NCI-H2029 treated with DMSO at 0.1 percent for 48 hours (cell line): ENCODE measurements around the gene PURB.
"Not testable (repeated sequence)": the region's sequence is repeated elsewhere in the genome, so short reads cannot be mapped to it uniquely, and the experiment has no call there.

Source experiments
- DNase-seq: peaks from one replicate; lab custom pipeline; 2025; lab: John Stamatoyannopoulos, UW

The PURB gene

DNA sequence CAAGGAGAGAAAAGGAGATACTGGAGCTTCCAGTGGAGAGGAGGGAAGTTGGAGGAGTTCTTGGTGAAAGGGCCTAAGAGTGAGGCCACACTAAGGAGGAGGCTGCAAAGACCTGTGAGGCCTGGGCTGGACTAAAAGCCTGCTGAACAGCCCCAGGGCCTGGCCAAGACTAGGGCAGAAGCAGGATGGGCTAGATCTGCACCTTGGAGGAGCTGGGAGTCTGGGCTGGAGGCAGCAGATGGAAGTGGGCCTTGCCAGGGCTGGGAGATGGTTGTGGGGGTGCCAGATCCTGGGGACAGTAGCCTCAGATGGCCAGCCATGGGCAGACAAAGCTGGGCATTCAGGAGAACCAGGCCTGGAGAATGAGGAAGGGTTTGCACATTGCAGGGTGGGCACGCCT lies 6.5 kb upstream of the PURB start:
- DNase-seq: no peak

DNA sequence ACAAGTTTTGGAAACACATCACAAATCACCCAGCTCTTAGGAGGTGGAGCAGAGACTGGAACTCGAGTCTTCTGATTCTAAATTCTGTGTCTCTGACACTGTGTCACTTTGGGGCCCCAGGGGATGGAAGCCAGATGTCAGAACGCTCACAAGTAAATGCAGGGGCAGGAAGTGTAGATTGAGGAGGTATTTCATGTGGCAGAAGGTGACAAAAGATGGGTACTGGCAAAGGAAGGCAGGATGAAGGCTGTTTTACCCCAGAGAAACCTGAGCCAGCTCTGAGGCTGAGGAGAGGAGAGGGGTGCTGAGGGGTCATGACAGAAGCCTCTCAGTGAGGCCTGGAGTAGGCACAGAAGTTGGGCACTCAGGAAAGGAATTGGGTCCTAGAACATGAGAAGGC lies 6.0 kb upstream of the PURB start:
- no peak for DNase-seq

DNA sequence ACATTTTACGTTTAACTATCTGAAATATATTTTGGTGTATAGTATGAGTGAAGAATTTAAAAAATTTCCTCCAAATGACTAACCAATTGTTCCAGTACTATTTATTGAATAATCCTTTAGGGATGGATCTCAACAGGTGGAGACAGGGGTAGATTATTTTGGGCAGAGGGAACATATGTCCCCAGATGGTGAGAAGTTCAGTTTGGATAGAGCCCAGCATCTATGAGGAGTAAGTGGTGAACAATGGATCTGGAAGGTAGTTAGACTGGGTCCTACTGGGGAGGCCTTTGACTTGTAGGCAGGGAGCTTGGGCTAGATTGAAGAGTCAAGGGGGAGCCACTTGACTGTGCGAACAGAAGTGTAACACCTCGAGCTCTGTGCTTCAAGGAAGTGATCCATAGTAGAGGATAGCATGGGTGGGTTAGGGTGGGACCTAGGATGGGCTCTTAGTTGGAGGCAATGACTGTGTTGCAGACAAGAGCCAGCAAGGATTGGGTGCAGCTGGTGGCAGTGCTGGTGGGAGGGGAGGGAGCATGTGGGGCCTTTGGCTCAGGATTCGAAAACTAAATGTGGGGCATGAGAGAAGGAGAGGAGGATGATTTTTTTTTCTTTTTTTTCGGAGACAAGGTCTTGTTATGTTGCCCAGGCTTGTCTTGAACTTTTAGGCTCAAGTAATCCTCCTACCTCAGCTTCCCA lies 3.9 kb upstream of the PURB start:
- no peak for DNase-seq

DNA sequence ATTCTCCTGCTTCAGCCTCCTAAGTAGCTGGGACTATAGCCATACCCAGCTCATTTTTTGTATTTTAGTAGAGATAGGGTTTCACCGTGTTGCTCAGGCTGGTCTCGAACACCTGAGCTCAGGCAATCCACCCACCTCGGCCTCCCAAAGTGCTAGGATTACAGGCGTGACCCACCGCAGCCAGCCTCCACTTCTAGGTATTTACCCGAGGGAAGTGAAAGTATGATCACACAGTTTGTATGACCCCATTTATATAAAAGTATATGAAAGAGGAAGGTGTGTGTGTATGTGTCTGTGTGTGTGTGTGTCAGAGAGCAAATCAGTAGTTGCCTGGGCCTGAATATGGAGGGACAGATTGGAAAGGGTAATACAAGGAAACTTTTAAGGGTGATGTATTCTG lies 2.0 kb upstream of the PURB start:
- DNase-seq: no peak

DNA sequence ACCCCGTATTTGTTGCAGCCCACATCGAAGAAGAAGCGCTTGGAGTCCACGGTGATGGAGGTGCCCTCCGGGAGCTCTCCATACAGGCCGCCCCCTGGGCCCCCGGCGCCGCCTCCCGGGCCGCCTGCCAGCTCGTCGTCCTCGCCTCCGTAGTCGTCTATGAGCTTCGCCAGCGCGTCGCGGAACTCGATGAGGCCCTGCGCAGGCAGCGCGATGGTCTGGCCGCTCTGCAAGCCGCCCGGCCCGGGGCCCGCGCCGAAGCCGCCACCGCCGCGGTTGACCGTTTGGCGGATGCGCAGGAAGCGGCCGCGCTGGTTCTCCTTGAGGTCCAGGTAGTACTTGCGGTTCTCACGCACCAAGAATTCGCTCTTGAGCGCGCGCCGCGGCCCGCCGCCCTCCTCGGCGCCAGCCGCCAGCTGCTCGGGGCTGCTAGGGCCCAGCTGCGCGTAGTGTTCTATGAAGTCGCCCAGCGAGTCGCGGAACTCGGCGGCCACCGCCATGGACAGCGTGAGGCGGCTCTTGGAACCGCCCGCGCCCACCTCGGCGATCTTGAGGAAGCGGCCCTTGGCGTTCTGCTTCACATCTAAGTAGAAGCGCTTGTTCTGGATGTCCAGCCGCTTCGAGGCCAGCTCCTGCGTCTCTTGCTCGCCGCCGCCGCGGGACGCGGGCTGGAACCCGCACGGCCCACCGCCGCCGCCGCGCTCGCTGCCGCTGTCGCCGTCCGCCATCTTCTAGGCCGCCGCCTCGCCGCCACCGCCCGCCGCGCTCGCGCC lies 523 bp downstream of the PURB start:
- no peak for DNase-seq

DNA sequence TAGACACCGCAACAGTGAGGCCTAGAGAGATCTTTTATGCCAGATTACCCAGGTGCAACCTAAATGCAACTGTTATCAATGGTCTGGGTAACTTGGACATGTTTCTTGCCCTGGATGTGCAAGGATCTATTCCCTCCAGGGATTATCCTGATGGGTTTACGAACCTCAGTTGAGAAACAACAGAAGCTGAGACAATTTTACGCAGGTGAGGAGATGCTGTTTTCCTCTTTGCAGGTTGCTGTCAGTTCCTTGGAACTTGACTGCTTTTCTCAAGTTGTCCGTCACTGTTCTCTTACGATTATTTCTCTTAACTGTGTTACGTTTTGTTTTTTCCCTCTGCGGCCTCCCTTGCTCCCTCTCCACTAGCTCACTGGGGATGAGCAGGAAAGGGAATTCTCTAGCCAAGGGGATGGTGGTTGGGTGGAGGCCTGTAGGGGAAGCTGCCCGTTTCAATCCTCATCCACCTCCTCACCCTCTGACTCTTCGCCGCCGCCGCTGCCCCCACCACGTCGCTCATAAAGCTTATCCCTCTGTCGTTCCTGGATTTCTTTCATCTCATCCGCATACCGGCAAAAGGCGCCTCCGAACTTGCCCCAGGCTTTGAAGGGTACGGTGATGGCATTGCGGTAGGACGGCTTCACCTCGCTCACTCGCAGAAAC lies 1.2 kb downstream of the PURB start:
- DNase-seq: no peak

DNA sequence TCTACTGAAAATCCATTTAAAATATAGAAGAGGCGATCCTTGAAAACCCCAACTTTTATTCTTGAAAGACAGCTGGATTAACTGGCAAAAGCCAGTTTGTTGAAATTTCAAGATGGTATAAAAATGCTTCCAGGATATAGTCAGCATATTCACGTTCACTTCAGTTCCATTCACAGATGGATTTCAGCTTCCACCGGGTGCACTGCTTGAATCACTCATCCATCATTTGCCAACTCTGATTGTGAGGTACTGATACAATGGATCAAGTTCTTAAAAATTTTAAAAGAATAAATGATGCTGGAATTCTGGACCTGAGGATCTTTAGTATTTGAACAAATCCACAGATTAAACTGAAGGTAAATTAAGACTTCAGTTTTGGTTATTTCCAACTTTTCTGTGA lies 2.4 kb downstream of the PURB start:
- DNase-seq: no peak

DNA sequence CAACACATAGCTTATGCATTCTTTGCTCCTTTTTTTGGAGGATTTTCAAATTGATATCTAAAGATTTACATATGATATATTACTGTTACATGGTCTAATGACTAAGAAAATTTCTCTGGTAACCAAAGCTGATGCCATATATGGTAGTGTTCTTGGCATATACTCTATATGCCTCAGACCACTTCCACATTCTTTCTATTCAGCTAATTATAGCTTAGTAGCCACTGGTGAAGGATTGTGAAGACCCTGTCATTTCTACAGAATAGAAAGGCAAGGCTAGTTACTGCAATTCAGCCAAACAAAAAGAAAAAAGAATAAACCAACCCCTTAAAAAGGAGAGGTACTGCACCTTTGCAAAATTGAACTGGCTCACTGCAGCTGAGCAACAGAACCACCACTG lies 3.7 kb downstream of the PURB start:
- DNase-seq: no peak

DNA sequence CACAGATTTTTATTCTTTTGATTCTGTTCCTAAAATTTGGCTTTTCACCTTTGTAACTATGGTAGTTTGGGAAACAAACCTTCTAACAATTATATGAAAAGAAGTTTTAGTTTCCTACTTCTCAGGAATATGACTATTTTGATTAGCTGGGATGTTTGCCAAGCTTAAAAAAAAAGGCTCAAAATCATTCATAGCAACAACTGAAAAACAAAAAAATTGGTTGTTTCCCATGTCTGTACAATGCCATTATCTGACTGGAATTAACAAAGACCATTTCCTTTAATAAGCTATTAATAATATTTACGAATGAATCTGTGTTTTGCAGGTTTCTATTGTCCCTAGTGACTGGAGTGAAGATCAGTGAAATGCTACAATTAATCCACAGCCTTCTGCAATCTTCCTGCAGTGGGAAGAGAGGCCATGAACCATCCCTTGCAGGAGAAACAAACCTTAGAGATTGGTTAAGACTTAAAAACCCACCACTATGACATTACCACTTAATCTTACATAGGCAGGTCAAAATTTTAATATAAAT lies 4.2 kb downstream of the PURB start:
- DNase-seq: no peak

DNA sequence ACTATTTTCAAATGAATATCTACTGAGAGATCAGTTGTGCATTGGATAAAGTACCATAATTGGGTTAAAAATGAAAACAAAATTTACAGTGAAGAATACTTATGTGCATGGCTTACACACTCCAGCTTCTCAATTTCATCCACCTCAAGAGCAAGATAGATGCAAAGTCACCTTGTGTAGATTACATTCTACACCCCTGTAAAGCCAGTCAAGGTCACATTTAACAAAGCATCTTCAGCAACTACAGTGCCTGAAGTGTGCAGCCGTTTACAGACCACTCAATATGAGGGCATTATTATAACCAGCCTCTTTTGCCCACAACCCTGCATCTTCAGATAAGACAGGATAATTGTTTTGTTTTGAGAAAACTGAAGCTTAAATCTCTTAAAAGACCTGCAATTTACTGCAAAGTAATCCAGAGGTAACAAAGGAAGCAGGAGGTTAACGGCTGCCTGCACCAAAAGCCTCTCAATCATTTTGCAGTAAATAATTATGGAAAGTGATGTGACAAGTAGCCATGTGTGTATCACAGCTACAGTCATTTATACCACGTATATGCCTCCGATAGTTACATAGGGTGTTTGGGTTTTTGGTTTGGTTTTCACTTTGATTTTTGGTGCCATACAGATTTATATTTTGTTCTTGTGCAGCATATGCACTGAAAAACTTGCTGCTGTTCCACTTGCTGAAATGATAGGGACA lies 4.9 kb downstream of the PURB start:
- DNase-seq: no peak

DNA sequence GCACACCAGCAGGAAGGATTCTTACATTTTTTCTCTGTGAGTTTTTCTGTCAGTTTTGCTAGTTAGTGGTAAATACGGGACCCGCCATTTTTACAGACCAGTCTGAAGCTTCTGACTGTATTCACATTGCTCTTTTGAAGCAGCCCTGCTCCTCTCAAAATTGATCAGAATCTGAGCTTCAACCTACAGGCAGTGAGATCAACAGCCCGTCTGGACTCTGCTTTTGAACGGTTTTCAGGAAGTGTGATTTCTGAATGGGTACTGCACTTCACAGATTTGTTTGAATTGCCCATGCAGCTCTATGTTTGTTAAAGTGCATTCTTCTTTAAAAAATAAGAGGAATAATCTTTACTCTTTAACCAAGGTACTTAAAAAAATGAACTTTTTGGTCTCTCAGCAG lies 8.9 kb downstream of the PURB start:
- DNase-seq: no peak

DNA sequence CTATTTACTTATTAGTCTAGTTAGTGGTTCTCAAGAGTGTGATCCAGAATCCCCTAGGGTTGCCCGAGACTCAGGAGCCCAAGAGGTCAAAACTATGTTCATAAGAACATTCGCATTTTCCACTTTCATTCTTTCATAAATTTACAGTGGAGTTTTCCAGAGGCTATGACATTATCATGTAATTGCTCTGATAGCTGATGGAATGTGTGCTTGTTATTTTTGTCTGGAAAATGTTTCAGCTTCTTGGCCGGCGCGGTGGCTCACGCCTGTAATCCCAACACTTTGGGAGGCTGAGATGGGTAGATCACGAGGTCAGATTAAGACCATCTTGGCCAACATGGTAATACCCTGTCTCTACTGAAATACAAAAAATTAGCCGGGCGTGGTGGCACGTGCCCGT lies 10.1 kb downstream of the PURB start:
- no peak for DNase-seq

DNA sequence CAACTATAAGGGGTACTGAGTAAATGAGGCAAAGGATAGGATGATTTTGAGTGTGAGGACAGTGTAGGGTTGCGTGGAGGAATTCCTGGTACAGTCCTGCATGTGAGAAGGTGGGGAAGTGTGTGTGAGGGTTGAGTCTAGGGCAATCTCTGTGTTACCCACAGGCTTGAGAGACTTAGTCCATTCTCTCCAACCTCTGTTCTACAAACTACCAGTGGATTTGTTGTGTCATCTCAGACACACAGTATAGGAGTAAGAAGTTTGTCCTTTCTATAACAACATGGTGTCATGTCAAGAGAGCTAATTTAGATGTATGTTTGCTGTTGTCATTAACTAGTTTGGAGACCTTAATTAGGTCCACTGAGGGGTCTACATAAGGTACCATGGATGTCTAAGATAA lies 12.5 kb downstream of the PURB start:
- no peak for DNase-seq

DNA sequence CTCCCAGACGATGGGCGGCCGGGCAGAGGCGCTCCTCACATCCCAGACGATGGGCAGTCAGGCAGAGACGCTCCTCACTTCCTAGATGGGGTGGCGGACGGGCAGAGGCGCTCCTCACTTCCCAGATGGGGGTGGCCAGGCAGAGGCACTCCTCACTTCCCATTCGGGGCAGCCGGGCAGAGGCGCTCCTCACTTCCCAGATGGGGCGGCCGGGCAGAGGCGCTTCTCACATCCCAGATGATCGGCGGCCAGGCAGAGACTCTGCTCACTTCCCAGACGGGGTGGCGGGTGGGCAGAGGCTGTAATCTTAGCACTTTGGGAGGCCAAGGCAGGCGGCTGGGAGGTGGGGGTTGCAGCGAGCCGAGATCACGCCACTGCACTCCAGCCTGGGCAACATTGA lies 13.4 kb downstream of the PURB start:
- DNase-seq: not testable (repeated sequence)

DNA sequence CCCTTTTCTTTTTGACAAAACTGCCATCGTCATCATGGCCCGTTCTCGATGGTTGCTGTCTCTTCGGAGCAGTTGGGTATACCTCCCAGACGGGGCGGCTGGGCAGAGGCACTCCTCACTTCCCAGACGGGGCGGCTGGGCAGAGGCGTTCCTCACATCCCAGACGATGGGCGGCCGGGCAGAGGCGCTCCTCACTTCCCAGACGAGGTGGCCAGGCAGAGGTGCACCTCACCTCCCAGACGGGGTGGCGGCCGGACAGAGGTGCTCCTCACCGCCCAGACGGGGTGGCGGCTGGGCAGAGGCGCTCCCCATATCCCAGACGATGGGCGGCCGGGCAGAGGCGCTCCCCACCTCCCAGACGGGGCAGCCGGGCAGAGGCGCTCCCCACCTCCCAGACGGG lies 14.6 kb downstream of the PURB start:
- not testable (repeated sequence) for DNase-seq

DNA sequence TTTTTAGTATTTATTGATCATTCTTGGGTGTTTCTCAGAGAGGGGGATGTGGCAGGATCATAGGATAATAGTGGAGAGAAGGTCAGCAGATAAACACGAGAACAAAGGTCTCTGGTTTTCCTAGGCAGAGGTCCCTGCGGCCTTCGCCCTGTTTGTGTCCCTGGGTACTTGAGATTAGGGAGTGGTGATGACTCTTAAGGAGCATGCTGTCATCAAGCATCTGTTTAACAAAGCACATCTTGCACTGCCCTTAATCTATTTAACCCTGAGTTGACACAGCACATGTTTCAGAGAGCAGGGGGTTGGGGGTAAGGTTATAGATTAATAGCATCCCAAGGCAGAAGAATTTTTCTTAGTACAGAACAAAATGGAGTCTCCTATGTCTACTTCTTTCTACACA lies 15.0 kb downstream of the PURB start:
- not testable (repeated sequence) for DNase-seq

DNA sequence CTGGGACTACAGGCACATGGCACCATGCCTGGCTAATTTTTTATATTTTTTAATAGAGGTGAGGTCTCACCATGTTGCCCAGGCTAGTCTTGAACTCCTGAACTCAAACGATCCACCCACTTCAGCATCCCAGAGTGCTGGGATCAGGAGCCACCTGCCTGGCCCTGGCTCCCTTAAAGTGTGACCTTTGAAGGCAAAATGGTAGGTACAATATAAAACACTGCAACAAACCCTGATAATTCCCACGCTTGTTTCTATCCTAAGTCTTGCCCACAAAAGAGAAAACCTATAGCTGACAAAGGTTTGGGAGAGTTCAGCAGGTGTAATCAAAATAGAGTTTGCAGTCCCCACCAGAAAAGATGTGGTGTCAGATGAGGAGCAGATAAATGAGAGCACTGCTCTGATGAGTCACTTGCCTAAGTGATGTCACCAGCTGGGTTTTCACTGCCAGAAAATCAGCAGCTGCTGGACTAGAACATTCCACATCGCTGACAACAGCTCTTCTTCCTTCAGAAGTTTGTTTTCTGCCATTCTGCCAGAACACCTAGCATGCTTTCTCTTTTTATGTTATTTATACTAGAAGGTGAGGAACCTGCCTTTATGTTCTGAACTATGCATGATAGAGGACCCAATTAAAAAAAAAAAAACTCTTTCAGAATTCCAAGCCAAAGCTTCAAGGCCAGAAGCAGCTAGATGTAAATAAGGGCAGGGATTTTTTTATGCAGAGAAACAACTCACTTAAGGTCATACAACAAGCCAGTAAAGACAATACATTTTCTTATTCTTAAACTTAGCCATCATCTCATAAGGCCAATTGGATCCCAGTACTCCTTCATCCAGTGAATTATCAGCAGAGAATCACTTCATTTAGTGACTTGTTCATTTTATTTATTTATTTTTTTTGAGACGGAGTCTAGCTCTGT lies 18.0 kb downstream of the PURB start:
- no peak for DNase-seq

DNA sequence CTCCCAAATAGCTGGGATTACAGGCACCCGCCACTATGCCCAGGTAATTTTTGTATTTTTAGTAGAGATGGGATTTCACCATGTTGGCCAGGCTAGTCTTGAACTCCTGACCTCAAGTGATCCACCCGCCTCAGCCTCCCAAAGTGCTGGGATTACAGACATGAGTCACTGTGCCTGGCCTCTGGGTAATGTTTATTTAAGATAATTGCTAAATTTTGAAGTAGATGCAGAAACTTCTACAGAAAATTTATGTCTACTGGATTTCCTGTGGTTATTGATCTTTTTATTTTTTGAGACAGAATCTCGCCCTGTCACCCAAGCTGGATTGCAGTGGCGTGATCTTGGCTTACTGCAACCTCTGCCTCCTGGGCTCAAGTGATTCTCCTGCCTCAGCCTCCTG lies 23.4 kb downstream of the PURB start:
- not testable (repeated sequence) for DNase-seq

DNA sequence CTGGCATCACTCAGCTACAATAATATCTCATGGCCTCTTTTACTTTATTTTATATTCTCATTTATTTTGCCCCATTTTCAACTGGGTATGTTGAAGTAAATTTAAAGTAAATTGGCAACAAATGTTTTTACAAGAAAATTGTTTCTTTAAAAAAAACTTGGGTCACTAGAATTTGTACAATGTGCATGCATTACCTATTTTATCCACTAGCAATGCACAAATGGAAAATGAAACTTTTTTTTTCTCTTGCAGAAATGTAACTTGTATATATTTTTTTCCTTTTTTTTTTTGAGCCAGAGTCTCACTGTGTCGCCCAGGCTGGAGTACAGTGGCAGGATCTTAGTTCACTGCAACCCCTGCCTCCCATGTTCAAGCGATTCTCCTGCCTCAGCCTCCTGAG lies 27.2 kb downstream of the PURB start:
- no peak for DNase-seq

DNA sequence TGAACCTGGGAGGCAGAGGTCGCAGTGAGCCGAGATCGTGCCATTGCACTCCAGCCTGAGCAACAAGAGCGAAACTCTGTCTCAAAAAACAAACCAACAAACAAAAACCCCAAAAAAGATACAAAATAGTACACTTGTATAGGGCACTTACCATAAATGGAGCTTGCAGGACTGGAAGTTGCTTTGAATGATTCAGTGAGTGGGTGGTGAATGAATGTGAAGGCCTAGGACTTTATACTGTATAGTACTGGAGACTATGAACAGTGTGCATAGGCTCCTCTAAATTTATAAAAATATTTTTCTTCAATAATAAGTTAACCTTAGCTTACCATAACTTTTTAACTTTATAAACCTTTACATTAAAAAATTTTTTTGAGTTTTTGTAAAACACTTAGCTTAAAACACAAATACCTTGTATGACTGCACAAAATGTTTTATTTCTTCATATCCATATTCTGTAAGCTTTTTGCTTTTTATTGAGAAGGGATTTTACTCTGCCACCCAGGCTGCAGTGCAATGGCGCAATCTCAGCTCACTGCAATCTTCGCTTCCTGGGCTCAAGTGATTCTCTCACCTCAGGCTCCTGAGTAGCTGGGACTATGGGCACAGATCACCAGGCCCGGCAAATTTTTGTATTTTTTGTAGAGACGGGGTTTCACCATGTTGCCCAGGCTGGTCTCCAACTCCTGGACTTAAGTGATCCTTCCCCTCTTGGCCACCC lies 30.5 kb downstream of the PURB start:
- no peak for DNase-seq

DNA sequence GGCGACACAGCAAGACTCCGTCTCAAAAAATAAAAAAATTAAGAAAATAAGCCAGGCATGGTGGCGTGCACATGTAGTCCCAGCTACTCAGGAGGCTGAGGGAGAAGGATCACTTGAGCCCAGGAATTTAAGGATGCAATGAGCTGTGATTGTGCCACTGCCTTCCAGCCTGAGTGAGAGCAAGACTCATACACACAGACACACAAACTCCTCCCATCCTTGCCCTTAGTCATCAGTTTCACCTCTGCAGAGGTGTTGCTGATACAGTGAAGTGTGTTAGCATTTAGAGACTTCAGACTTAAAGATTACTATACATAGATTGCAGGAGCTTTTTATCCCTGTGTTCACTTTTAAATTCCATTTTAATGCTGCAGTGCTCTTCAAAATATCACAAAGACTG lies 31.9 kb downstream of the PURB start:
- no peak for DNase-seq
